Measurements from ENCODE around the gene PTPRU. TPM values are rescaled to one million over a fixed set of nuclear protein-coding genes. Genes with fewer than 3 reads are reported as not detected.
A peak's percentile ranks its signal among the peaks of the same experiment; 100 is the strongest.

The PTPRU gene
- total RNA-seq, 4 donors from 2014 or later: 4.3 to 15.9 (median 7.5) TPM

GRCh38 chr1:29238620-29239002 is 2.3 kb downstream of the PTPRU start:
- H3K27me3 ChIP-seq: peaks cover 0 to 51% (median 0%) of the 10 kb centered on the region in 4 donors
- 45 to 64% methylated on average over 6 to 11 of the region's 11 CpGs for WGBS, 2 donors
- peaks cover 16 to 34% (median 19%) of the 10 kb centered on the region in 3 donors for H3K4me1 ChIP-seq
- no peaks in the 10 kb centered on the region for H3K9me3 ChIP-seq
- peak overlapping the region in 3 of 4 donors; percentile 51 to 89 (median 61) for H3K4me3 ChIP-seq
- no peak for TF ChIP-seq POLR2A (IDR thresholded peaks at IDR 0.05)
- no peak for TF ChIP-seq CTCF (IDR thresholded peaks at IDR 0.05)
- intact Hi-C loops (cut with DNase I): loop anchor here (5.0 kb wide), 1 partner anchor 1469 kb away; no protein-coding TSS in a partner anchor
- no peaks in the 10 kb centered on the region for H3K36me3 ChIP-seq
- peak overlapping the region; percentile 49 to 85 (median 67) for H3K27ac ChIP-seq
- no peak for DNase-seq

DNA sequence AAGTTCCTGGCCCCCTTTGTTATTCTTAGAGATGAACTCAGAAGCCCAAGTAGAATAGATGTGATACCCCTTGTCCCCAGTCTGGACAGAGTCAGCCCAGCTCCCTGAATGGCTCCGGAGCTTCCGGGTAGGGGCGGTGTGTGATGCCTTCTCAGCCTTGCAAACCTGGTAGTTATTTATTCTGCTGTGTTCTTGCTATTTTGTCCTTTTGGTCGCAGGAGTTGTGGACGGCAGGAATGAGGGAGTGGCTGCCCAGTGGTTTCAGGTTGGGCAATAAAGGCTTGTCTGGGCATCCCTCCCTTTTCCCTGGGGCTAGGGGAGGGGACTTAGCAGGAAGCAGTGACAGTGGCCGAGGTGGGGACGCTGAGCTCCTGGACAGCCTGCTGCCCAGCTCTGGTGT is 2.8 kb downstream of the PTPRU start:
- Histone ChIP-seq H3K4me1 (peaks cover 16 to 34% (median 19%) of the 10 kb centered on the region in 3 donors), H3K27me3 (peaks cover 0 to 51% (median 0%) of the 10 kb centered on the region in 4 donors), H3K4me3 (no peak overlapping the region), H3K27ac (peak overlapping the region in 3 of 4 donors; percentile 66 to 85 (median 68)), H3K36me3 (no peaks in the 10 kb centered on the region), H3K9me3 (no peaks in the 10 kb centered on the region)
- 26% methylated on average over 6 of the region's 7 CpGs; no CpG with 5 or more reads in 1 of the 2 donors for WGBS, 2 donors
- no peak for DNase-seq
- intact Hi-C loops (cut with DNase I): loop anchor here (5.0 kb wide), 1 partner anchor 1468 kb away; no protein-coding TSS in a partner anchor
- no peak for TF ChIP-seq POLR2A (IDR thresholded peaks at IDR 0.05)
- TF ChIP-seq CTCF (IDR thresholded peaks at IDR 0.05): no peak

DNA sequence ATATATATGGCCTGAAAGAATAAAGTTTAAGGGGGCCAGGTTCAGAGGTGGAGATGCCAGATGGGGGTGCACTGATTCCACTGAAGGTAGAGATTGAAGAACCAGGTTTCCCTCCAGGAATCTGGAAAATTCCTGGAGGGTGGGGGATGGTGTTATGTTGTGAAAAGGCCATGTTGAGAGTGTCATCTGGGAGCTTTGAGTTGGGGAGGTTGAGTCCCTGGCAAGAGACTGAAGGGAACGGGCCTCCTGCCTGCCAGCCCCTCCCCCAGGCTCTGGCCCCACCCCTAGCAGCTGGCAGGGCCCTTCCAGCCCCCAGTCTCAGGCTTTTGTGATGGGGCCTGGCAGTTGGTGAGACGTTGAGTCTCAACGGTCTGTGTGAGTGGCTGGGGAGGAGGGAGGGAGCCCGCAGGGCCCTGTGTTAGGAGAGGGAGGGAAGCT is 4.1 kb downstream of the PTPRU start:
- DNase-seq: no peak
- Histone ChIP-seq H3K9me3 (no peaks in the 10 kb centered on the region), H3K36me3 (no peaks in the 10 kb centered on the region), H3K4me1 (peaks cover 16 to 34% (median 19%) of the 10 kb centered on the region in 3 donors), H3K27ac (no peak overlapping the region), H3K4me3 (no peak overlapping the region), H3K27me3 (peaks cover 0 to 45% (median 0%) of the 10 kb centered on the region in 4 donors)
- TF ChIP-seq CTCF (IDR thresholded peaks at IDR 0.05) (no peak), POLR2A (IDR thresholded peaks at IDR 0.05) (no peak)
- intact Hi-C loops (cut with DNase I): no loop called here
- WGBS, 2 donors: 17% methylated on average over 1 of the region's 4 CpGs; no CpG with 5 or more reads in 1 of the 2 donors

GRCh38 chr1:29240986-29241385 is 4.7 kb downstream of the PTPRU start:
- 71% methylated on average over 2 of the region's 2 CpGs for WGBS, 2 donors
- no peak for DNase-seq
- no peaks in the 10 kb centered on the region for H3K9me3 ChIP-seq
- no peak for TF ChIP-seq CTCF (IDR thresholded peaks at IDR 0.05)
- no peak for TF ChIP-seq POLR2A (IDR thresholded peaks at IDR 0.05)
- intact Hi-C loops (cut with DNase I): no loop called here
- no peak overlapping the region for H3K27ac ChIP-seq
- peaks cover 15 to 32% (median 19%) of the 10 kb centered on the region in 3 donors for H3K4me1 ChIP-seq
- H3K4me3 ChIP-seq: no peak overlapping the region
- H3K27me3 ChIP-seq: peaks cover 0 to 45% (median 0%) of the 10 kb centered on the region in 4 donors
- no peaks in the 10 kb centered on the region for H3K36me3 ChIP-seq

- peaks cover 0 to 30% (median 0%) of the 10 kb centered on the region in 4 donors for H3K27me3 ChIP-seq
- DNase-seq: no peak
- peaks cover 7 to 13% (median 10%) of the 10 kb centered on the region in 3 donors for H3K4me1 ChIP-seq
- TF ChIP-seq POLR2A (IDR thresholded peaks at IDR 0.05) (no peak), CTCF (IDR thresholded peaks at IDR 0.05) (no peak)
- no peak overlapping the region for H3K27ac ChIP-seq
- intact Hi-C loops (cut with DNase I): no loop called here
- H3K9me3 ChIP-seq: no peaks in the 10 kb centered on the region
- no peaks in the 10 kb centered on the region for H3K36me3 ChIP-seq
- no peak overlapping the region for H3K4me3 ChIP-seq
- WGBS, 2 donors: 72 to 79% methylated on average over 8 to 12 of the region's 16 CpGs
Observed at GRCh38 chr1:29243023-29243870, 6.9 kb downstream of the PTPRU start.

Data from esophagus squamous epithelium (tissue), 5 donors.